MCF 10A (cell line): ENCODE results near the gene NSMCE4A. TPM values are rescaled to one million over a fixed set of nuclear protein-coding genes. Genes with fewer than 3 reads are reported as not detected.
"Not testable (repeated sequence)": the region's sequence is repeated elsewhere in the genome, so short reads cannot be mapped to it uniquely, and the experiment has no call there.

Source experiments
- BruUV-seq: library from RNA; stranded (reverse); fragments of 400-500 nt; replicated peaks from 2 replicates; lab custom pipeline; 2021; lab: Mats Ljungman, UMichigan
- CTCF ChIA-PET: fragments of 300-600 bp; sonication (Branson Sonifier 250); formaldehyde crosslinking; extraction: SDS; loops from one replicate; lab custom pipeline; 2021; ENCODE audit warnings: antibody characterized with exemption, inconsistent platforms; lab: Yijun Ruan, JAX
- POLR2A ChIA-PET: fragments of 300-600, 350-650 bp; sonication (Branson Sonifier 250); formaldehyde crosslinking; extraction: SDS; loops from one replicate; lab custom pipeline; 2020; ENCODE audit warnings: antibody characterized with exemption, inconsistent platforms; lab: Yijun Ruan, JAX
- DNase-seq: peaks from one replicate; pipeline ENCODE4 v3.0.0-alpha.2; 2018; ENCODE audit not compliant: unreplicated experiment
- H3K27ac Mint-ChIP-seq: one replicate; pipeline ENCODE4 v1.8.0; 2022; ENCODE audit warnings: mild to moderate bottlenecking, low read depth, mixed read lengths; ENCODE audit not compliant: unreplicated experiment
- H3K27me3 Mint-ChIP-seq: one replicate; pipeline ENCODE4 v1.8.0; 2022; ENCODE audit warnings: mixed read lengths; ENCODE audit not compliant: insufficient read depth, unreplicated experiment
- H3K36me3 Mint-ChIP-seq: one replicate; pipeline ENCODE4 v1.8.0; 2022; ENCODE audit warnings: mild to moderate bottlenecking, moderate library complexity, mixed read lengths; ENCODE audit not compliant: insufficient read depth, unreplicated experiment
- H3K4me1 Mint-ChIP-seq: one replicate; pipeline ENCODE4 v1.8.0; 2022; ENCODE audit warnings: mixed read lengths; ENCODE audit not compliant: insufficient read depth, unreplicated experiment
- H3K4me3 Mint-ChIP-seq: one replicate; pipeline ENCODE4 v1.8.0; 2022; ENCODE audit warnings: mild to moderate bottlenecking, moderate library complexity, mixed read lengths; ENCODE audit not compliant: unreplicated experiment
- H3K9me3 Mint-ChIP-seq: one replicate; pipeline ENCODE4 v1.8.0; 2022; ENCODE audit warnings: mixed read lengths; ENCODE audit not compliant: unreplicated experiment
- intact Hi-C: fragments of 100-400 bp; cut with micrococcal nuclease; formaldehyde crosslinking; loops from 2 replicates; pipeline ENCODE4 v1.14.1; 2022
- total RNA-seq: library from RNA; stranded (reverse); gene quantifications from 2 replicates; pipeline ENCODE4 v1.2.3, GENCODE V29; 2022
- TF ChIP-seq, protein P1 (sequence below): fragments of 200-600 bp; IDR thresholded peaks from one replicate; pipeline ENCODE4 v1.8.0; 2022; ENCODE audit warnings: antibody characterized with exemption, mild to moderate bottlenecking; ENCODE audit not compliant: unreplicated experiment

Gene NSMCE4A
- total RNA-seq, 1 experiment from 2014 or later, result 30.2 TPM

DNA sequence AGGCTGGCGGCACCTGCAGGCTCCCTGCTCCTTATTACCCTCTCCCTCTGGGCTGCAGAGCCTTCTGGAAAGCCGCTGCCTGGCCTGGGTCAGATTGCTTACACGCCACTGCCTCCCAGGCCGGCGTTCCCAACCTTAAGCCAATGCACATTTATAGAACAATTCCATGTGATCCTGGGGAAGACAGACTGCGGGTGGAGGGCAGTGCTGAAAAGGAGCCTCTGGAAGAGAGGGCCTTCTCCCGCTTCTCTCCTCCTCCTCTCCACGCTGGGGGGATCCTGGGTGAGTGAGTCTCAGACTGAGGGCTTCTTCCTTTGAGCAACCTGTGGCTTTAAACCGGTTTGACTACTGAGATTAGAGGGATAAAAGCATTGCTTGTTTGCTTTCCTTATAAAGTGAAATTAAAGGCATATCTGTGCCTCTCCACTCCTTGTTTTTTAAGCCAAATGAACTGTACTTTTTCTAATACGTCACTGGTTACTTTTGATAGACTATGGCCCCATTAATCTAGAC is 19.5 kb upstream of the NSMCE4A start:
- intact Hi-C loops, result no loop called here
- ChIA-PET POLR2A (interaction anchor here (0.6 to 2.8 kb wide), 13 partner anchors 9 to 122 kb away, joined by 3 to 24 read pairs (median 3); partner anchors contain the start of genes ATE1 and NSMCE4A), CTCF (no interaction called here)
- Mint-ChIP-seq H3K27ac (peak overlapping the region; percentile 66), H3K9me3 (peaks cover 1% of the 10 kb centered on the region), H3K36me3 (peaks cover 5% of the 10 kb centered on the region), H3K27me3 (no peaks in the 10 kb centered on the region), H3K4me1 (peaks cover 24% of the 10 kb centered on the region), H3K4me3 (no peak overlapping the region)
- BruUV-seq, result no TSS peak
- no peak for DNase-seq
- TF ChIP-seq, protein P1, sequence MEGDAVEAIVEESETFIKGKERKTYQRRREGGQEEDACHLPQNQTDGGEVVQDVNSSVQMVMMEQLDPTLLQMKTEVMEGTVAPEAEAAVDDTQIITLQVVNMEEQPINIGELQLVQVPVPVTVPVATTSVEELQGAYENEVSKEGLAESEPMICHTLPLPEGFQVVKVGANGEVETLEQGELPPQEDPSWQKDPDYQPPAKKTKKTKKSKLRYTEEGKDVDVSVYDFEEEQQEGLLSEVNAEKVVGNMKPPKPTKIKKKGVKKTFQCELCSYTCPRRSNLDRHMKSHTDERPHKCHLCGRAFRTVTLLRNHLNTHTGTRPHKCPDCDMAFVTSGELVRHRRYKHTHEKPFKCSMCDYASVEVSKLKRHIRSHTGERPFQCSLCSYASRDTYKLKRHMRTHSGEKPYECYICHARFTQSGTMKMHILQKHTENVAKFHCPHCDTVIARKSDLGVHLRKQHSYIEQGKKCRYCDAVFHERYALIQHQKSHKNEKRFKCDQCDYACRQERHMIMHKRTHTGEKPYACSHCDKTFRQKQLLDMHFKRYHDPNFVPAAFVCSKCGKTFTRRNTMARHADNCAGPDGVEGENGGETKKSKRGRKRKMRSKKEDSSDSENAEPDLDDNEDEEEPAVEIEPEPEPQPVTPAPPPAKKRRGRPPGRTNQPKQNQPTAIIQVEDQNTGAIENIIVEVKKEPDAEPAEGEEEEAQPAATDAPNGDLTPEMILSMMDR, result no peak

DNA sequence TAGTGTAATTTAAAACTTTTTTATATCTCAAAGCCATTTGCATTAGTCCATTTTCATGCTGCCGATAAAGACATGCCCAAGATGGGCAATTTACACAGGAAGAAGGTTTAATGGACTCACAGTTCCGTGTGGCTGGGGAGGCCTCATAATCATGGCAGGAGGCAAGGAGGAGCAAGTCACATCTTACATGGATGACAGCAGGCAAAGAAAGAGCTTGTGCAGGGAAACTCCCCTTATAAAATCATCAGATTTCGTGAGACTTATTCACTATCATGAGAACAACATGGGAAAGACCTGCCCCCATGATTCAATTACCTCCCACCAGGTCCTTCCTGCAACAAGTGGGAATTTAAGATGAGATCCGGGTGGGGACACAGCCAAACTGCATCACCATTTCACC is 16.7 kb upstream of the NSMCE4A start:
- H3K27ac Mint-ChIP-seq, H3K36me3 Mint-ChIP-seq, DNase-seq, H3K4me3 Mint-ChIP-seq, H3K27me3 Mint-ChIP-seq, H3K9me3 Mint-ChIP-seq, BruUV-seq, intact Hi-C loops: not testable (repeated sequence)
- ChIA-PET CTCF (interaction anchor here (1.7 to 3.1 kb wide), 2 partner anchors 17 to 56 kb away, joined by 3 to 12 read pairs; partner anchors contain the start of gene NSMCE4A), POLR2A (interaction anchor here (1.0 kb wide), 1 partner anchor 17 kb away, joined by 5 read pairs; the partner anchor contains the start of gene NSMCE4A)
- H3K4me1 Mint-ChIP-seq, result peaks cover 21% of the 10 kb centered on the region

DNA sequence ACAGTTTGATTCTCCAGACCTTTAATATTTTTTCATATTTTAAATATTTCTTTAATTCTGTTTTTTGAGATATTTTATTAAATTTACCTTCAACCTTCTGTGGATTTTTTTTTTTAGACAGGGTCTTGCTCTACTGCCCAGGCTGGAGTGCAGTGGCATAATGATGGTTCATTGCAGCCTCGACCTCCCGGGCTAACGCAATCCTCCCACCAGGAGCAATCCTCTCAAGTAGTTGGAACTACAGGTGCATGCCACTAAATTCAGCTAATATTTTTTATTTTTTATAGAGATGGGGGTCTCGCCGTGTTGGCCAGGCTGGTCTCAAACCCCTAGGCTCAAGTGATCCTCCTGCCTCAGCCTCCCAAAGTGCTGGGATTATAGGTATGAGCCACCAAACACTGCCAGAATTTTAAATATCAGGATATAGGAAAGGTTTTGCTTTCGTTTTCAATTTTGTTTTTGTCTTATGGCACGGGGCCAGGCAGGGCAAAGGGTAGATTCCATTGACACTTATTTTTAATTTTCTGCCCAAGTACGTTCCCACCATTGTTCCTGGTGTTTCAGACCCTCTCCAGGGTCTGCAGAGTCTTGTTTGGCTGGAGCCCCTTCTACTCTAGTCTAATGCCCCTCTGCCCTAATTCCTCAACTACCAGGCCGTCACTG is 15.1 kb upstream of the NSMCE4A start:
- TF ChIP-seq, protein P1, result no peak
- BruUV-seq, result no TSS peak
- Mint-ChIP-seq H3K27ac (no peak overlapping the region), H3K4me3 (no peak overlapping the region), H3K36me3 (no peaks in the 10 kb centered on the region), H3K9me3 (peaks cover 3% of the 10 kb centered on the region), H3K27me3 (no peaks in the 10 kb centered on the region), H3K4me1 (peaks cover 10% of the 10 kb centered on the region)
- peak; percentile 18 for DNase-seq
- intact Hi-C loops, result no loop called here
- CTCF ChIA-PET, result interaction anchor here (0.6 to 3.1 kb wide), 3 partner anchors 10 to 58 kb away, joined by 3 to 12 read pairs (median 3); partner anchors contain the start of gene NSMCE4A
- POLR2A ChIA-PET, result interaction anchor here (0.6 to 1.1 kb wide), 3 partner anchors 62 to 123 kb away, joined by 3 read pairs; no protein-coding TSS in a partner anchor

DNA sequence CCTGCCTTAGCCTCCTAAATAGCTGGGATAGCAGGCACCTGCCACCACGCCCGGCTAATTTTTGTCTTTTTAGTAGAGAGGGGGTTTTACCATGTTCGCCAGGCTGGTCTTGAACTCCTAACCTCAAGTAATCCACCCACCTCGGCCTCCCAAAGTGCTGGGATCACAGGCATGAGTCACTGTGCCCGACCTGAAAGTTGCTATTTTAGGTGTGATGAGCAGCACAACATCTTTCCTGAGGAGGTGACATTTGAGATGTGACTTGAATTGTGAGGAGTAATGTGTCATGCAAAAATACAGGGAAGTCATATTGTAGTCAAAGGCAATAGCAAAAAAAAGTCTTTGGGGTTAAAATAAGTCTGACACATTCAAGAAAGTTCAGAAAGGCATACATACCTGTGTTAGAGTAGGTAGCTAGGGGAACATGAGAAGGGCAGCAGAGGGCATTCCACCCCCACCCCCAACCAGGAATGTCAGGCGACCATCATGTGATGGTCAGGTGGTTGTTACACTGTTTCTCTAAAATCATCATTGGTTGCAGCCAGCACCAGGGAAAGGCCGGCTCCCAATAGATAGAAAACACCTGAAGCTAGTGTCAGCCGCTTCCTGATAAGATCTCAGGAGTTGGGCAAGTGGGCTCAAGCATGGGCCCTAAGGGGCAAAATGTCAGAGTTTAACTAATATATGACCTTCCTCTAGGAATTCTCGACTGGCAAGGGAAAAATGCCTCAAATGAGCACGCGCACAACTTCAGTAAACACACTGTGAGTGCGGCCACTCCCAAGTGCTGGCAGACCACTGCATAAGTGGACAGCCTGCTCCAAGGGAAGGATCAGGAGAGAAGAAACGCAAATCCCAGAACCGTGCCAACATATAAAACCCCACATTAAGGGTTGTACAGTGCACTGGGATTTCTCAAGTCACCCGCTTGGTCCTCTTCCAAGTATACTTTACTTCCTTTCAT is 13.6 kb upstream of the NSMCE4A start, which contains the start of gene TACC2:
Gene TACC2, plus strand, starts transcription at position 803 of the 964 bp plus-strand sequence. CDS start 32,819 bp downstream, outside the sequence.
- TF ChIP-seq, protein P1, result no peak
- Mint-ChIP-seq H3K4me1 (no peaks in the 10 kb centered on the region), H3K36me3 (no peaks in the 10 kb centered on the region), H3K4me3 (no peak within 1 kb of the TSS), H3K27ac (no peak within 1 kb of the TSS), H3K27me3 (no peaks in the 10 kb centered on the region), H3K9me3 (peaks cover 17% of the 10 kb centered on the region)
- DNase-seq, result no peak
- POLR2A ChIA-PET, result interaction anchor here (1.2 kb wide), 1 partner anchor 150 kb away, joined by 3 read pairs; no protein-coding TSS in a partner anchor
- intact Hi-C loops, result no loop called here
- CTCF ChIA-PET, result interaction anchor here (0.5 kb wide), 1 partner anchor 54 kb away, joined by 3 read pairs; no protein-coding TSS in a partner anchor
- BruUV-seq, result no TSS peak
